ENCODE results near the gene MADD.

DNA sequence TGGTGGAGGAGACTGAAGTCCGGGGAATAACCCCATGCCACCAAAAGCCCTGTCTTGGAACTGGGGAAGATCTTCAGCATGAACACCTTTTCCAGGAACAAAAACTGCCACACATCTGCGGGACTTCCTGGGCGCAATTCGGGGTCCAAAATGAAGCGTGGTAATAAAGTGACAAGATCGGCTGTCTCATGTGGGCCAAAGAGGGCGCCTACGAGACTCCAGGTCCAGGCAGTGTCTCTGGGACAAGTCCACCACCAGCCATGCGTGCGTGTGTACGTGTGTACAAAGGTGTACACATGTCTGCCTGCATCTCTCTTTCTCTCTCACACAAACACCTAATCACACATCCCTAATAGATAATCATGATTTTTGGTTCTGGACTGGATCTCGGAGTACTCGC is 91.5 kb downstream of the MADD start:
- TF ChIP-seq EZH2 (IDR thresholded peaks at IDR 0.05; ENCODE audit: insufficient read depth, poor library complexity, severe bottlenecking) (no peak), EZH2phosphoT487 (IDR thresholded peaks at IDR 0.05; ENCODE audit: insufficient read depth, low read depth) (no peak)
